Skin of body (tissue), 2 donors: ENCODE results near the gene ITK. TPM values are rescaled to one million over a fixed set of nuclear protein-coding genes. Genes with fewer than 3 reads are reported as not detected.

Source experiments
- DNase-seq: peaks from one replicate; lab custom pipeline; 2025; lab: John Stamatoyannopoulos, UW
- total RNA-seq: library from RNA; depleted of rRNA; stranded (reverse); fragments of >200 nt; gene quantifications from one replicate; pipeline ENCODE4 v1.2.3, GENCODE V29; 2014

Gene ITK
- total RNA-seq, 1 donor from 2014 or later: 1.3 TPM

GRCh38 chr5:157245886-157246285 lies 65.2 kb downstream of the ITK start:
- DNase-seq: no peak

GRCh38 chr5:157247267-157247666 lies 66.6 kb downstream of the ITK start:
- DNase-seq: no peak

- DNase-seq: no peak
These were observed 68.3 kb downstream of the ITK start for GRCh38 chr5:157248821-157249470.

- no peak for DNase-seq
These were observed 72.2 kb downstream of the ITK start for GRCh38 chr5:157252711-157253465.

GRCh38 chr5:157253547-157253946 lies 72.9 kb downstream of the ITK start:
- no peak for DNase-seq

GRCh38 chr5:157258450-157258849 lies 77.8 kb downstream of the ITK start:
- DNase-seq: no peak

- DNase-seq: no peak
These were observed 79.1 kb downstream of the ITK start for GRCh38 chr5:157259699-157260098.

- no peak for DNase-seq
These were observed 83.0 kb downstream of the ITK start for GRCh38 chr5:157263496-157264090.

GRCh38 chr5:157265714-157266285 lies 85.2 kb downstream of the ITK start, which contains the start of gene CYFIP2:
Gene CYFIP2 (plus strand): TSS chr5:157266123. CDS start chr5:157285362, 19,239 bp downstream.
- DNase-seq: peak; percentile 8

GRCh38 chr5:157266286-157267007 lies 85.8 kb downstream of the ITK start:
- no peak for DNase-seq

GRCh38 chr5:157267025-157267424 lies 86.4 kb downstream of the ITK start:
- no peak for DNase-seq

- no peak for DNase-seq
These were observed 87.3 kb downstream of the ITK start for GRCh38 chr5:157267761-157268480.

- no peak for DNase-seq
These were observed 88.6 kb downstream of the ITK start for GRCh38 chr5:157269165-157269671.

- DNase-seq: no peak
These were observed 89.2 kb downstream of the ITK start for GRCh38 chr5:157269761-157270272.

GRCh38 chr5:157270771-157271170 lies 90.1 kb downstream of the ITK start:
- no peak for DNase-seq

GRCh38 chr5:157271740-157272271 lies 91.2 kb downstream of the ITK start:
- no peak for DNase-seq

GRCh38 chr5:157273131-157273556 lies 92.5 kb downstream of the ITK start:
- no peak for DNase-seq

- no peak for DNase-seq
These were observed 94.8 kb downstream of the ITK start for GRCh38 chr5:157275403-157275802.

- no peak for DNase-seq
These were observed 97.8 kb downstream of the ITK start for GRCh38 chr5:157278319-157279037.
